Endothelial cell of umbilical vein (primary cell): ENCODE data around the gene TGDS.

Source experiments
- CTCF ChIP-seq, 2 donors: IDR thresholded peaks; 1 replicate in 1 of 2; 2 replicates in 1 of 2; pipeline ENCODE4 v1.5.1; 2011; ENCODE audit warnings: low read length in 2 of 2, mild to moderate bottlenecking in 2 of 2, moderate library complexity in 2 of 2, control low read depth in 1 of 2, inconsistent platforms in 1 of 2, low read depth in 1 of 2; ENCODE audit not compliant: insufficient read depth in 1 of 2; ENCODE audit errors: extremely low read depth in 1 of 2
- EZH2 ChIP-seq: IDR thresholded peaks from 2 replicates; pipeline ENCODE4 v1.6.1; 2012; ENCODE audit warnings: borderline replicate concordance, low read depth, mild to moderate bottlenecking, moderate library complexity, low read length, inconsistent platforms; ENCODE audit not compliant: severe bottlenecking
- JUN ChIP-seq: IDR thresholded peaks from 2 replicates; pipeline ENCODE4 v1.6.1; 2011; ENCODE audit warnings: borderline replicate concordance, low read depth; ENCODE audit not compliant: insufficient read length, insufficient read depth
- POLR2AphosphoS5 ChIP-seq: IDR thresholded peaks from 2 replicates; pipeline ENCODE4 v1.6.1; 2012; ENCODE audit warnings: low read depth, mild to moderate bottlenecking, control low read depth, low read length, moderate library complexity; ENCODE audit not compliant: insufficient read depth
- TF ChIP-seq, protein P1 (sequence below): IDR thresholded peaks from 2 replicates; pipeline ENCODE4 v1.6.1; 2011; ENCODE audit not compliant: insufficient read depth, insufficient read length

DNA sequence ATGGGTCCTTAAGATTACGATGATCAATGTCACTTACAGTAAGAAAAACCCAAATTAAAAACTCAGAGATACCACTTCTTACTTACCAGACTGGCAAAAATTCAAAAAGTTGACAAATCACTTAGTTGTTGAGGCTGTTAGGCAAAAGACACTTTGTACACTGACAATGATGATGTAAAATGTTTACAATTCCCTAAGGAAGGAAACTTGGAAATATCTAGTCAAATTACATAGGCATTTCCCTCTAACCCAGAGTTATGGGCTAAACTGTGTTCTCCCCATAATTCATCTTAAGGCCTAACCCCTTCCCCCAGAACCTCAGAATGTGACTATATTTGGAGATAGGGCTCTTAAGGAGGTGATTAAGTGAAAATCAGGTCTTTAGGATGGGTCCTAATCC is 12.0 kb downstream of the TGDS start:
- TF ChIP-seq, protein P1, sequence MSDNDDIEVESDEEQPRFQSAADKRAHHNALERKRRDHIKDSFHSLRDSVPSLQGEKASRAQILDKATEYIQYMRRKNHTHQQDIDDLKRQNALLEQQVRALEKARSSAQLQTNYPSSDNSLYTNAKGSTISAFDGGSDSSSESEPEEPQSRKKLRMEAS, result no peak
- TF ChIP-seq CTCF (IDR thresholded peaks at IDR 0.05; ENCODE audit: extremely low read depth in 1 of 2, insufficient read depth in 1 of 2, low read depth in 1 of 2, low read length in 2 of 2), result no peak
- TF ChIP-seq POLR2AphosphoS5, result no peak
- TF ChIP-seq EZH2, result no peak
- no peak for TF ChIP-seq JUN
